Measurements from ENCODE around the gene HPGD.

The HPGD gene

GRCh38 chr4:174450786-174451125 lies 71.5 kb downstream of the HPGD start:
- Histone ChIP-seq H3K23ac (ENCODE audit: low read length in 2 of 2) (no peak overlapping the region), H3K9me3 (ENCODE audit: control insufficient read depth, low read length) (no peaks in the 10 kb centered on the region), H3K27ac (ENCODE audit: low read length, poor library complexity, severe bottlenecking) (no peak overlapping the region), H2AK5ac (ENCODE audit: low read length, severe bottlenecking) (no peak overlapping the region), H3K4ac (ENCODE audit: low read depth in 1 of 2, low read length in 2 of 2) (no peak overlapping the region), H3K27me3 (ENCODE audit: control insufficient read depth in 1 of 2, insufficient read depth in 1 of 2, low read length in 2 of 2) (no peaks in the 10 kb centered on the region), H2BK5ac (ENCODE audit: low read depth, low read length, poor library complexity, severe bottlenecking) (no peak overlapping the region), H2BK15ac (ENCODE audit: low read depth, poor library complexity, severe bottlenecking) (no peak overlapping the region), H3K4me3 (ENCODE audit: insufficient read depth in 1 of 2, low read depth in 1 of 2, low read length in 2 of 2) (no peak overlapping the region), H2BK12ac (ENCODE audit: low read length in 2 of 2) (no peak overlapping the region), H4K8ac (ENCODE audit: low read length) (no peak overlapping the region), H3K4me2 (ENCODE audit: low read length, poor library complexity, severe bottlenecking) (no peak overlapping the region), H2BK120ac (ENCODE audit: low read depth, low read length) (no peak overlapping the region), H3K4me1 (ENCODE audit: control insufficient read depth, insufficient read depth, low read depth, low read length) (no peaks in the 10 kb centered on the region), H3K14ac (ENCODE audit: low read length in 2 of 2) (no peak overlapping the region), H2AFZ (ENCODE audit: low read depth, low read length) (no peak overlapping the region), H3K9ac (ENCODE audit: low read length) (no peak overlapping the region), H3K79me1 (replicated peaks; ENCODE audit: low read length, poor library complexity, severe bottlenecking) (no peaks in the 10 kb centered on the region), H3K36me3 (ENCODE audit: control insufficient read depth in 1 of 2, insufficient read depth in 2 of 2, low read depth in 1 of 2, low read length in 2 of 2) (no peaks in the 10 kb centered on the region), H4K91ac (ENCODE audit: low read length) (no peak overlapping the region), H3K18ac (ENCODE audit: low read depth in 1 of 2, low read length in 2 of 2) (no peak overlapping the region)
- WGBS = 100% methylated on average over 3 of the region's 3 CpGs
- DNase-seq = no peak

- H3K4ac ChIP-seq (ENCODE audit: low read depth in 1 of 2, low read length in 2 of 2) = no peak overlapping the region
- no peak overlapping the region for H3K23ac ChIP-seq (ENCODE audit: low read length in 2 of 2)
- no peaks in the 10 kb centered on the region for H3K79me1 ChIP-seq (replicated peaks; ENCODE audit: low read length, poor library complexity, severe bottlenecking)
- no peak overlapping the region for H2BK15ac ChIP-seq (ENCODE audit: low read depth, poor library complexity, severe bottlenecking)
- H3K9ac ChIP-seq (ENCODE audit: low read length) = no peak overlapping the region
- H4K91ac ChIP-seq (ENCODE audit: low read length) = no peak overlapping the region
- whole genome bisulfite sequencing = 67% methylated on average over 4 of the region's 5 CpGs
- no peak overlapping the region for H2BK12ac ChIP-seq (ENCODE audit: low read length in 2 of 2)
- DNase-seq = peak; percentile 24
- no peak overlapping the region for H3K27ac ChIP-seq (ENCODE audit: low read length, poor library complexity, severe bottlenecking)
- no peaks in the 10 kb centered on the region for H3K27me3 ChIP-seq (ENCODE audit: control insufficient read depth in 1 of 2, insufficient read depth in 1 of 2, low read length in 2 of 2)
- no peak overlapping the region for H3K18ac ChIP-seq (ENCODE audit: low read depth in 1 of 2, low read length in 2 of 2)
- H3K4me2 ChIP-seq (ENCODE audit: low read length, poor library complexity, severe bottlenecking) = no peak overlapping the region
- no peaks in the 10 kb centered on the region for H3K4me1 ChIP-seq (ENCODE audit: control insufficient read depth, insufficient read depth, low read depth, low read length)
- no peak overlapping the region for H2AFZ ChIP-seq (ENCODE audit: low read depth, low read length)
- no peak overlapping the region for H3K14ac ChIP-seq (ENCODE audit: low read length in 2 of 2)
- H3K9me3 ChIP-seq (ENCODE audit: control insufficient read depth, low read length) = no peaks in the 10 kb centered on the region
- H2AK5ac ChIP-seq (ENCODE audit: low read length, severe bottlenecking) = no peak overlapping the region
- no peak overlapping the region for H2BK120ac ChIP-seq (ENCODE audit: low read depth, low read length)
- no peaks in the 10 kb centered on the region for H3K36me3 ChIP-seq (ENCODE audit: control insufficient read depth in 1 of 2, insufficient read depth in 2 of 2, low read depth in 1 of 2, low read length in 2 of 2)
- no peak overlapping the region for H4K8ac ChIP-seq (ENCODE audit: low read length)
- H2BK5ac ChIP-seq (ENCODE audit: low read depth, low read length, poor library complexity, severe bottlenecking) = no peak overlapping the region
- H3K4me3 ChIP-seq (ENCODE audit: insufficient read depth in 1 of 2, low read depth in 1 of 2, low read length in 2 of 2) = no peak overlapping the region
These were observed 72.1 kb downstream of the HPGD start for GRCh38 chr4:174449944-174450785.

- H3K23ac ChIP-seq (ENCODE audit: low read length in 2 of 2) = no peak overlapping the region
- H3K4me2 ChIP-seq (ENCODE audit: low read length, poor library complexity, severe bottlenecking) = no peak overlapping the region
- H2BK15ac ChIP-seq (ENCODE audit: low read depth, poor library complexity, severe bottlenecking) = no peak overlapping the region
- no CpG with 5 or more reads among the region's 1 CpG for WGBS
- H4K8ac ChIP-seq (ENCODE audit: low read length) = no peak overlapping the region
- H3K4me3 ChIP-seq (ENCODE audit: insufficient read depth in 1 of 2, low read depth in 1 of 2, low read length in 2 of 2) = no peak overlapping the region
- H2BK12ac ChIP-seq (ENCODE audit: low read length in 2 of 2) = no peak overlapping the region
- no peak overlapping the region for H3K27ac ChIP-seq (ENCODE audit: low read length, poor library complexity, severe bottlenecking)
- H2BK120ac ChIP-seq (ENCODE audit: low read depth, low read length) = no peak overlapping the region
- no peaks in the 10 kb centered on the region for H3K27me3 ChIP-seq (ENCODE audit: control insufficient read depth in 1 of 2, insufficient read depth in 1 of 2, low read length in 2 of 2)
- H3K14ac ChIP-seq (ENCODE audit: low read length in 2 of 2) = no peak overlapping the region
- H3K4me1 ChIP-seq (ENCODE audit: control insufficient read depth, insufficient read depth, low read depth, low read length) = no peaks in the 10 kb centered on the region
- H2AFZ ChIP-seq (ENCODE audit: low read depth, low read length) = no peak overlapping the region
- no peak overlapping the region for H2AK5ac ChIP-seq (ENCODE audit: low read length, severe bottlenecking)
- H3K36me3 ChIP-seq (ENCODE audit: control insufficient read depth in 1 of 2, insufficient read depth in 2 of 2, low read depth in 1 of 2, low read length in 2 of 2) = no peaks in the 10 kb centered on the region
- no peak overlapping the region for H4K91ac ChIP-seq (ENCODE audit: low read length)
- H3K18ac ChIP-seq (ENCODE audit: low read depth in 1 of 2, low read length in 2 of 2) = no peak overlapping the region
- DNase-seq = no peak
- no peaks in the 10 kb centered on the region for H3K9me3 ChIP-seq (ENCODE audit: control insufficient read depth, low read length)
- no peak overlapping the region for H3K9ac ChIP-seq (ENCODE audit: low read length)
- no peak overlapping the region for H3K4ac ChIP-seq (ENCODE audit: low read depth in 1 of 2, low read length in 2 of 2)
- H3K79me1 ChIP-seq (replicated peaks; ENCODE audit: low read length, poor library complexity, severe bottlenecking) = no peaks in the 10 kb centered on the region
- no peak overlapping the region for H2BK5ac ChIP-seq (ENCODE audit: low read depth, low read length, poor library complexity, severe bottlenecking)
These were observed 73.1 kb downstream of the HPGD start for GRCh38 chr4:174449152-174449551.

GRCh38 chr4:174444390-174444789 lies 77.9 kb downstream of the HPGD start:
- H3K36me3 ChIP-seq (ENCODE audit: control insufficient read depth in 1 of 2, insufficient read depth in 2 of 2, low read depth in 1 of 2, low read length in 2 of 2) = no peaks in the 10 kb centered on the region
- no peaks in the 10 kb centered on the region for H3K27me3 ChIP-seq (ENCODE audit: control insufficient read depth in 1 of 2, insufficient read depth in 1 of 2, low read length in 2 of 2)
- H3K79me1 ChIP-seq (replicated peaks; ENCODE audit: low read length, poor library complexity, severe bottlenecking) = no peaks in the 10 kb centered on the region
- no peak overlapping the region for H2BK12ac ChIP-seq (ENCODE audit: low read length in 2 of 2)
- no peak overlapping the region for H3K4me2 ChIP-seq (ENCODE audit: low read length, poor library complexity, severe bottlenecking)
- H3K9ac ChIP-seq (ENCODE audit: low read length) = no peak overlapping the region
- H2BK120ac ChIP-seq (ENCODE audit: low read depth, low read length) = no peak overlapping the region
- H4K8ac ChIP-seq (ENCODE audit: low read length) = no peak overlapping the region
- H3K4me1 ChIP-seq (ENCODE audit: control insufficient read depth, insufficient read depth, low read depth, low read length) = no peaks in the 10 kb centered on the region
- no peak overlapping the region for H3K18ac ChIP-seq (ENCODE audit: low read depth in 1 of 2, low read length in 2 of 2)
- H2AK5ac ChIP-seq (ENCODE audit: low read length, severe bottlenecking) = no peak overlapping the region
- no peak overlapping the region for H2BK5ac ChIP-seq (ENCODE audit: low read depth, low read length, poor library complexity, severe bottlenecking)
- no peak overlapping the region for H2AFZ ChIP-seq (ENCODE audit: low read depth, low read length)
- no peak overlapping the region for H3K27ac ChIP-seq (ENCODE audit: low read length, poor library complexity, severe bottlenecking)
- H3K4me3 ChIP-seq (ENCODE audit: insufficient read depth in 1 of 2, low read depth in 1 of 2, low read length in 2 of 2) = no peak overlapping the region
- H3K14ac ChIP-seq (ENCODE audit: low read length in 2 of 2) = no peak overlapping the region
- 81% methylated on average over 1 of the region's 1 CpG for WGBS
- no peak overlapping the region for H3K4ac ChIP-seq (ENCODE audit: low read depth in 1 of 2, low read length in 2 of 2)
- no peaks in the 10 kb centered on the region for H3K9me3 ChIP-seq (ENCODE audit: control insufficient read depth, low read length)
- no peak for DNase-seq
- no peak overlapping the region for H2BK15ac ChIP-seq (ENCODE audit: low read depth, poor library complexity, severe bottlenecking)
- H4K91ac ChIP-seq (ENCODE audit: low read length) = no peak overlapping the region
- no peak overlapping the region for H3K23ac ChIP-seq (ENCODE audit: low read length in 2 of 2)

All from mesenchymal stem cell (in vitro differentiated cells and primary cell).